Neural cell (in vitro differentiated cells): Measurements from ENCODE around the gene SULF2. TPM values are rescaled to one million over a fixed set of nuclear protein-coding genes. Genes with fewer than 3 reads are reported as not detected.

Experiments
- H2AFZ ChIP-seq: fragments of 200-600, 300-800 bp; sonication (generic), shearing (Covaris generic); 2 replicates; pipeline ENCODE4 v1.6.0; 2014; ENCODE audit warnings: low read depth, mild to moderate bottlenecking, antibody characterized with exemption, low read length, moderate library complexity
- H3F3A ChIP-seq: fragments of 200-600 bp; shearing (Covaris generic); 2 replicates; pipeline ENCODE4 v1.6.1; 2016; ENCODE audit warnings: mild to moderate bottlenecking, moderate library complexity, mixed read lengths, antibody characterized with exemption, low read length; ENCODE audit not compliant: insufficient read depth, poor library complexity, severe bottlenecking
- H3K27ac ChIP-seq: fragments of 200-600, 300-800 bp; sonication (generic), shearing (Covaris generic); 2 replicates; pipeline ENCODE4 v1.5.1; 2014; ENCODE audit warnings: mild to moderate bottlenecking, low read length, moderate library complexity
- H3K27me3 ChIP-seq: fragments of 300-800, 200-600 bp; sonication (generic), shearing (Covaris generic); 2 replicates; pipeline ENCODE4 v1.6.0; 2014; ENCODE audit warnings: mild to moderate bottlenecking, low read depth, low read length, moderate library complexity; ENCODE audit not compliant: insufficient read depth
- H3K36me3 ChIP-seq: fragments of 300-800, 200-600 bp; sonication (generic), shearing (Covaris generic); 2 replicates; pipeline ENCODE4 v1.5.1; 2014; ENCODE audit warnings: mild to moderate bottlenecking, antibody characterized with exemption, low read length, moderate library complexity; ENCODE audit not compliant: insufficient read depth
- H3K4me2 ChIP-seq: fragments of 300-800, 200-600 bp; sonication (generic), shearing (Covaris generic); 2 replicates; pipeline ENCODE4 v1.6.0; 2014; ENCODE audit warnings: mild to moderate bottlenecking, low read length
- H3K4me3 ChIP-seq: fragments of 300-800, 200-600 bp; sonication (generic), shearing (Covaris generic); 2 replicates; pipeline ENCODE4 v1.5.1; 2014; ENCODE audit warnings: mild to moderate bottlenecking, low read length, moderate library complexity
- H3K79me2 ChIP-seq: fragments of 200-600 bp; shearing (Covaris generic); replicated peaks from 2 replicates; pipeline ENCODE4 v1.6.0; 2014; ENCODE audit warnings: mild to moderate bottlenecking, low read length, moderate library complexity; ENCODE audit not compliant: insufficient read depth
- H3K9ac ChIP-seq: fragments of 300-800, 200-600 bp; sonication (generic), shearing (Covaris generic); 2 replicates; pipeline ENCODE4 v1.6.1; 2016; ENCODE audit warnings: mild to moderate bottlenecking, low read length, mixed read lengths
- H3K9me2 ChIP-seq: fragments of 200-600 bp; shearing (Covaris generic); 2 replicates; pipeline ENCODE4 v1.6.1; 2016; ENCODE audit warnings: mild to moderate bottlenecking, low read length, mixed read lengths; ENCODE audit not compliant: insufficient read depth
- H3K9me3 ChIP-seq: fragments of 200-600, 300-800 bp; sonication (generic), shearing (Covaris generic); 2 replicates; pipeline ENCODE4 v1.6.1; 2016; ENCODE audit warnings: mild to moderate bottlenecking, mixed run types, low read length, moderate library complexity, mixed read lengths
- H4K20me1 ChIP-seq: fragments of 200-600 bp; shearing (Covaris generic); 2 replicates; pipeline ENCODE4 v1.6.1; 2016; ENCODE audit warnings: mild to moderate bottlenecking, mixed run types; ENCODE audit not compliant: insufficient read depth
- CTCF ChIP-seq: fragments of 450-650 bp; IDR thresholded peaks from 2 replicates; pipeline ENCODE4 v1.5.1; 2014; ENCODE audit warnings: antibody characterized with exemption, mild to moderate bottlenecking, moderate library complexity; ENCODE audit not compliant: poor library complexity, severe bottlenecking
- EP300 ChIP-seq: fragments of 450-650 bp; conservative IDR thresholded peaks from 2 replicates; pipeline ENCODE4 v1.6.1; 2014; ENCODE audit warnings: antibody characterized with exemption, mild to moderate bottlenecking, moderate library complexity; ENCODE audit not compliant: poor library complexity, severe bottlenecking
- EZH2 ChIP-seq: fragments of 200-600, 300-800 bp; shearing (Covaris generic), sonication (generic); IDR thresholded peaks from 2 replicates; pipeline ENCODE4 v1.6.1; 2014; ENCODE audit warnings: antibody characterized with exemption, low read length, borderline replicate concordance, mild to moderate bottlenecking; ENCODE audit not compliant: insufficient read depth, poor library complexity, severe bottlenecking
- MXI1 ChIP-seq: fragments of 450-650 bp; conservative IDR thresholded peaks from 2 replicates; pipeline ENCODE4 v1.6.1; 2014; ENCODE audit warnings: antibody characterized with exemption, mild to moderate bottlenecking; ENCODE audit not compliant: poor library complexity, severe bottlenecking
- POLR2AphosphoS5 ChIP-seq: IDR thresholded peaks from 2 replicates; pipeline ENCODE4 v1.6.1; 2012
- RAD21 ChIP-seq: fragments of 450-650 bp; conservative IDR thresholded peaks from 2 replicates; pipeline ENCODE4 v1.6.1; 2014; ENCODE audit warnings: antibody characterized with exemption, mild to moderate bottlenecking, moderate library complexity
- REST ChIP-seq: IDR thresholded peaks from 2 replicates; pipeline ENCODE4 v1.6.1; 2012; ENCODE audit warnings: borderline replicate concordance
- SMC3 ChIP-seq: fragments of 450-650 bp; conservative IDR thresholded peaks from 2 replicates; pipeline ENCODE4 v1.6.1; 2014; ENCODE audit warnings: antibody characterized with exemption, mild to moderate bottlenecking, moderate library complexity; ENCODE audit not compliant: poor library complexity
- TAF1 ChIP-seq: IDR thresholded peaks from 2 replicates; pipeline ENCODE4 v1.6.1; 2012; ENCODE audit warnings: low read depth
- polyA plus RNA-seq: library from polyadenylated mRNA; depleted of rRNA; stranded (reverse); fragments of >200 nt; gene quantifications from 2 replicates; pipeline ENCODE4 v1.2.3, GENCODE V29; 2014

Gene SULF2
- polyA plus RNA-seq, 1 donor from 2014 or later = 30.0 TPM

GRCh38 chr20:47682916-47683315 lies 102.4 kb downstream of the SULF2 start:
- H3K9me2 ChIP-seq = no peaks in the 10 kb centered on the region
- H4K20me1 ChIP-seq = no peaks in the 10 kb centered on the region
- H3K27me3 ChIP-seq = no peaks in the 10 kb centered on the region
- H3K79me2 ChIP-seq = no peaks in the 10 kb centered on the region
- H3F3A ChIP-seq = no peaks in the 10 kb centered on the region
- H3K9ac ChIP-seq = no peak overlapping the region
- no peaks in the 10 kb centered on the region for H3K9me3 ChIP-seq
- no peak overlapping the region for H2AFZ ChIP-seq
- TF ChIP-seq EP300 (no peak), REST (no peak), CTCF (no peak), RAD21 (no peak), SMC3 (no peak), TAF1 (no peak), POLR2AphosphoS5 (no peak), EZH2 (no peak), MXI1 (no peak)
- H3K4me2 ChIP-seq = no peak overlapping the region
- no peaks in the 10 kb centered on the region for H3K36me3 ChIP-seq
- no peak overlapping the region for H3K27ac ChIP-seq
- no peak overlapping the region for H3K4me3 ChIP-seq

GRCh38 chr20:47682028-47682783 lies 103.1 kb downstream of the SULF2 start:
- no peak for TF ChIP-seq SMC3
- no peak for TF ChIP-seq EP300
- TF ChIP-seq REST = no peak
- TF ChIP-seq RAD21 = no peak
- no peak for TF ChIP-seq MXI1
- TF ChIP-seq POLR2AphosphoS5 = no peak
- no peak for TF ChIP-seq CTCF
- no peak for TF ChIP-seq TAF1
- TF ChIP-seq EZH2 = no peak
- Histone ChIP-seq H4K20me1 (no peaks in the 10 kb centered on the region), H3K9me3 (no peaks in the 10 kb centered on the region), H3K79me2 (no peaks in the 10 kb centered on the region), H3K9ac (no peak overlapping the region), H3F3A (no peaks in the 10 kb centered on the region), H3K4me3 (no peak overlapping the region), H3K36me3 (no peaks in the 10 kb centered on the region), H3K4me2 (no peak overlapping the region), H3K9me2 (no peaks in the 10 kb centered on the region), H3K27me3 (no peaks in the 10 kb centered on the region), H3K27ac (no peak overlapping the region), H2AFZ (no peak overlapping the region)
